Stimulated activated CD8-positive, alpha-beta memory T cell treated with anti-CD3 and anti-CD28 coated beads, Interleukin-4, amount 100 ng/mL, for 48 hours (primary cell): Measurements from ENCODE around the gene HSD17B7.

Experiments used
- DNase-seq: peaks from one replicate; pipeline ENCODE4 v3.0.0-alpha.2; 2020

HSD17B7 gene

GRCh38 chr1:162859191-162859590, 68.7 kb downstream of the HSD17B7 start:
- DNase-seq: no peak

DNA sequence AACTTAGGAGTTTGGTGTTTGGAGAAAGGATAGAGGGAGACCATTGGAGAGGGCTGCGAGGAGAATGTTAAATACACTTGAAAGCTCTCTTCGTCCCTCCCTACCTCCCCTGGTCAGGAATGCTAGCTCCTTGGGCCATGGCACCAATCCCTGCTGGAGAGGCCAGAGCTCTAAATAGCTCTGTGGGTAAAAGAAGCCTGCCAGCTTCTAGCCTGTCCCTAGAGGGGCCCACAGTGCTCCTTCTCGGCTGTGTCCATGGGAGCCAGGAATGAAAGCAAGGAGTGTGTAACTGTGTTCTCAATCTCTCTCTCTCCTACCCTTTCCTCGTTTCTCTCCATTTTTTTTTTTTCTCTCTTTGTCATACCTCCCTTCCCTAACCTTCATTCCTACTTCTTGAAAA, 70.6 kb downstream of the HSD17B7 start, which contains the start of gene CCDC190:
TSS of gene CCDC190 (minus strand) at position 75 of the 400 bp plus-strand sequence. CDS start 1,529 bp downstream, outside the sequence.
- no peak for DNase-seq

GRCh38 chr1:162861625-162862024, 71.1 kb downstream of the HSD17B7 start:
- DNase-seq: no peak
